ENCODE results near the gene SLC13A3. TPM values are rescaled to one million over a fixed set of nuclear protein-coding genes. Genes with fewer than 3 reads are reported as not detected.

SLC13A3 gene
- total and polyA plus RNA-seq, 2 donors (not counting 3 experiments of a cell fraction or from before 2014, with no cell fraction given) = 0.11 to 0.40 TPM

DNA sequence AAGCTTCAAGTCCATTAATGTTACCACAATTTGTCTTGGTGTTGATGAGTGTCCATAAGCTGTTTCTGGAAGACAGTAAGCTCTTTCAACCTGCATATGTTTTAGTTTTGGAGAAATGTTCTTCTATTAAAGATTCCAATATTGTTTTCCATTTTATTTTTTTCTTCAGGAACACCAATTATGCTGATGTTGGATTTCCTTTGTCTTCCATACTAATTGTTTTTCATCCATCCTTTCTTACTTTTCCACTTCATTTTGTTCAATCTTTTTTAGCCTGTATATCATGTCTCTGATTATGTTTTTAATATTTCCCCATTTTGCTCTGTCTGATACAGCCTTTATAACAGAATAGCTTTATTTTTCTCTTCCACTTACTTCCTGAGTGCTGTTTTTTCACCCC, 21.9 kb downstream of the SLC13A3 start:
- dilution Hi-C loops (cut with MboI; ENCODE audit: extremely low pct_ligation_motif_present, low sequenced_read_pairs) = no loop called here
- CTCF ChIA-PET = interaction anchor here (0.7 kb wide), 1 partner anchor 38 kb away, joined by 3 read pairs; no protein-coding TSS in a partner anchor
- FAIRE-seq = no peak

DNA sequence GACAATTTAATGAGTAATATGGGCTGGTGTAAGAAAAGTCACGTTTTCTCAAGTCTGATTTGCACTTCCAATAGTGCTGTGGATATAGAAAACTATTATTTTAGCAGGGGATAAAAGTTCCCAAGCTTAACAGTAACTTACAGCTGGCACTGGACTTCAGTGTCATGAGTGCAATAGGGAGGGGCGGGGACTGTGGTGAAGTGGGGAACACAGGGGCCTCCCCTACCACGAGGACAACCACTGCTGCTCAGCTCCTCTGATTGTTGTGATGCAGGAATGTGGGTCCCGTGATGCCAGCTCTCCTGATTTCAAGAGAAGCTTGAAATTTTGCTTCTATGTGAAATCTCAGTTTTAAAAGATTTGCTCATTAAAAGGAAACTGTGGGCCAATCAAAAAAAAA, 24.0 kb downstream of the SLC13A3 start:
- dilution Hi-C loops (cut with MboI; ENCODE audit: extremely low pct_ligation_motif_present, low sequenced_read_pairs) (no loop called here), intact Hi-C loops (cut with micrococcal nuclease) (no loop called here)
- no peak overlapping the region for H3K9ac ChIP-seq (replicated peaks; ENCODE audit: extremely low read depth, insufficient read depth, low read length)
- H3K27me3 ChIP-seq (ENCODE audit: control insufficient read depth in 2 of 2, insufficient read depth in 2 of 2, low read length in 2 of 2) = no peaks in the 10 kb centered on the region
- CTCF ChIA-PET = no interaction called here
- no peaks in the 10 kb centered on the region for H3K4me1 ChIP-seq (ENCODE audit: control insufficient read depth, extremely low read depth, insufficient read depth, low read length)
- no TSS peak for BruUV-seq (replicated peaks)
- no peak overlapping the region for H3K4me2 ChIP-seq (ENCODE audit: insufficient read depth, low read length)
- H2AFZ ChIP-seq (ENCODE audit: low read depth, low read length) = no peak overlapping the region
- no peaks in the 10 kb centered on the region for H3K9me1 ChIP-seq (replicated peaks; ENCODE audit: control insufficient read depth, extremely low read depth, insufficient read depth, low read length)
- DNase-seq (ENCODE audit: low read depth, low spot score) (no peak), FAIRE-seq (no peak)
- H3K4me3 ChIP-seq (replicated peaks in 1 of 3; ENCODE audit: insufficient read depth in 1 of 3, low read depth in 1 of 3, low read length in 3 of 3) = no peak overlapping the region
- H3K36me3 ChIP-seq (ENCODE audit: control insufficient read depth in 2 of 2, extremely low read depth in 1 of 2, insufficient read depth in 2 of 2, low read length in 2 of 2) = no peaks in the 10 kb centered on the region
- POLR2A ChIA-PET = no interaction called here
- no peaks in the 10 kb centered on the region for H3K79me2 ChIP-seq (ENCODE audit: control insufficient read depth, insufficient read depth, low read length)
- TF ChIP-seq GATA2 (IDR thresholded peaks at IDR 0.05; ENCODE audit: insufficient read depth, insufficient read length, low read depth, low read length) = no peak
- TF ChIP-seq MYC (IDR thresholded peaks at IDR 0.05; ENCODE audit: low read depth, low read length) = no peak
- TF ChIP-seq, protein P1, sequence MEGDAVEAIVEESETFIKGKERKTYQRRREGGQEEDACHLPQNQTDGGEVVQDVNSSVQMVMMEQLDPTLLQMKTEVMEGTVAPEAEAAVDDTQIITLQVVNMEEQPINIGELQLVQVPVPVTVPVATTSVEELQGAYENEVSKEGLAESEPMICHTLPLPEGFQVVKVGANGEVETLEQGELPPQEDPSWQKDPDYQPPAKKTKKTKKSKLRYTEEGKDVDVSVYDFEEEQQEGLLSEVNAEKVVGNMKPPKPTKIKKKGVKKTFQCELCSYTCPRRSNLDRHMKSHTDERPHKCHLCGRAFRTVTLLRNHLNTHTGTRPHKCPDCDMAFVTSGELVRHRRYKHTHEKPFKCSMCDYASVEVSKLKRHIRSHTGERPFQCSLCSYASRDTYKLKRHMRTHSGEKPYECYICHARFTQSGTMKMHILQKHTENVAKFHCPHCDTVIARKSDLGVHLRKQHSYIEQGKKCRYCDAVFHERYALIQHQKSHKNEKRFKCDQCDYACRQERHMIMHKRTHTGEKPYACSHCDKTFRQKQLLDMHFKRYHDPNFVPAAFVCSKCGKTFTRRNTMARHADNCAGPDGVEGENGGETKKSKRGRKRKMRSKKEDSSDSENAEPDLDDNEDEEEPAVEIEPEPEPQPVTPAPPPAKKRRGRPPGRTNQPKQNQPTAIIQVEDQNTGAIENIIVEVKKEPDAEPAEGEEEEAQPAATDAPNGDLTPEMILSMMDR (IDR thresholded peaks at IDR 0.05; ENCODE audit: extremely low read depth in 1 of 2, insufficient read depth in 1 of 2, low read depth in 1 of 2, low read length in 2 of 2) = no peak
- no peak for TF ChIP-seq POLR2AphosphoS5 (IDR thresholded peaks at IDR 0.05; ENCODE audit: insufficient read depth, low read depth, low read length)
- no peak for TF ChIP-seq EZH2 (IDR thresholded peaks at IDR 0.05; ENCODE audit: borderline replicate concordance, low read depth, low read length, severe bottlenecking)
- no peak for TF ChIP-seq MAX (IDR thresholded peaks at IDR 0.05; ENCODE audit: insufficient read depth, insufficient read length)
- no peak for TF ChIP-seq JUN (IDR thresholded peaks at IDR 0.05; ENCODE audit: borderline replicate concordance, insufficient read depth, insufficient read length, low read depth)
- no peak for TF ChIP-seq POLR2A (IDR thresholded peaks at IDR 0.05; ENCODE audit: low read depth, low read length)
- TF ChIP-seq FOS (IDR thresholded peaks at IDR 0.05; ENCODE audit: borderline replicate concordance, insufficient read depth, low read length) = no peak
- no peak overlapping the region for H3K27ac ChIP-seq (ENCODE audit: insufficient read depth, low read depth, low read length)
- H4K20me1 ChIP-seq (replicated peaks; ENCODE audit: control insufficient read depth, extremely low read depth, insufficient read depth, low read length) = no peaks in the 10 kb centered on the region
- H3K9me3 ChIP-seq (replicated peaks; ENCODE audit: control insufficient read depth, insufficient read depth, low read length) = no peaks in the 10 kb centered on the region

More for the DNA sequence above, 21.9 kb downstream of the SLC13A3 start:
- Histone ChIP-seq H3K36me3 (ENCODE audit: control insufficient read depth in 2 of 2, extremely low read depth in 1 of 2, insufficient read depth in 2 of 2, low read length in 2 of 2) (no peaks in the 10 kb centered on the region), H4K20me1 (replicated peaks; ENCODE audit: control insufficient read depth, extremely low read depth, insufficient read depth, low read length) (no peaks in the 10 kb centered on the region), H3K27me3 (ENCODE audit: control insufficient read depth in 2 of 2, insufficient read depth in 2 of 2, low read length in 2 of 2) (no peaks in the 10 kb centered on the region), H3K79me2 (ENCODE audit: control insufficient read depth, insufficient read depth, low read length) (no peaks in the 10 kb centered on the region), H3K9me3 (replicated peaks; ENCODE audit: control insufficient read depth, insufficient read depth, low read length) (no peaks in the 10 kb centered on the region), H3K4me2 (ENCODE audit: insufficient read depth, low read length) (no peak overlapping the region), H3K9me1 (replicated peaks; ENCODE audit: control insufficient read depth, extremely low read depth, insufficient read depth, low read length) (no peaks in the 10 kb centered on the region), H3K4me1 (ENCODE audit: control insufficient read depth, extremely low read depth, insufficient read depth, low read length) (no peaks in the 10 kb centered on the region), H3K4me3 (replicated peaks in 1 of 3; ENCODE audit: insufficient read depth in 1 of 3, low read depth in 1 of 3, low read length in 3 of 3) (no peak overlapping the region), H3K27ac (ENCODE audit: insufficient read depth, low read depth, low read length) (no peak overlapping the region), H3K9ac (replicated peaks; ENCODE audit: extremely low read depth, insufficient read depth, low read length) (no peak overlapping the region), H2AFZ (ENCODE audit: low read depth, low read length) (no peak overlapping the region)
- no peak for DNase-seq (ENCODE audit: low read depth, low spot score)
- intact Hi-C loops (cut with micrococcal nuclease) = no loop called here
- POLR2A ChIA-PET = no interaction called here
- TF ChIP-seq POLR2A (IDR thresholded peaks at IDR 0.05; ENCODE audit: low read depth, low read length) = no peak
- TF ChIP-seq JUN (IDR thresholded peaks at IDR 0.05; ENCODE audit: borderline replicate concordance, insufficient read depth, insufficient read length, low read depth) = no peak
- TF ChIP-seq, protein P1 (IDR thresholded peaks at IDR 0.05; ENCODE audit: extremely low read depth in 1 of 2, insufficient read depth in 1 of 2, low read depth in 1 of 2, low read length in 2 of 2) = no peak
- BruUV-seq (replicated peaks) = no TSS peak
